GM19324 (cell line): ENCODE data around the gene EXOC6B.
"Not testable (repeated sequence)": the region's sequence is repeated elsewhere in the genome, so short reads cannot be mapped to it uniquely, and the experiment has no call there.

Experiments used
- ATAC-seq: cut with Tn5 transposase; IDR thresholded peaks from one replicate; pipeline ENCODE4 v1.9.1; 2021; ENCODE audit warnings: mild to moderate bottlenecking, moderate library complexity; ENCODE audit not compliant: unreplicated experiment, low FRiP score

Gene EXOC6B

GRCh38 chr2:72627083-72627482 lies 198.8 kb downstream of the EXOC6B start:
- no peak for ATAC-seq

GRCh38 chr2:72625366-72625765 lies 200.5 kb downstream of the EXOC6B start:
- no peak for ATAC-seq

GRCh38 chr2:72623481-72623880 lies 202.4 kb downstream of the EXOC6B start:
- no peak for ATAC-seq

- ATAC-seq: no peak
Observed at GRCh38 chr2:72619626-72620025, 206.2 kb downstream of the EXOC6B start.

GRCh38 chr2:72613931-72614330 lies 211.9 kb downstream of the EXOC6B start:
- ATAC-seq: no peak

GRCh38 chr2:72612614-72613160 lies 213.1 kb downstream of the EXOC6B start:
- ATAC-seq: no peak

GRCh38 chr2:72607189-72607588 lies 218.6 kb downstream of the EXOC6B start:
- no peak for ATAC-seq

- no peak for ATAC-seq
Observed at GRCh38 chr2:72605836-72606442, 219.9 kb downstream of the EXOC6B start.

- ATAC-seq: no peak
Observed at GRCh38 chr2:72604468-72604867, 221.4 kb downstream of the EXOC6B start.

GRCh38 chr2:72603481-72603880 lies 222.4 kb downstream of the EXOC6B start:
- no peak for ATAC-seq

GRCh38 chr2:72602711-72603110 lies 223.1 kb downstream of the EXOC6B start:
- ATAC-seq: no peak

GRCh38 chr2:72602095-72602494 lies 223.7 kb downstream of the EXOC6B start:
- ATAC-seq: no peak

GRCh38 chr2:72583836-72584235 lies 242.0 kb downstream of the EXOC6B start:
- ATAC-seq: not testable (repeated sequence)

GRCh38 chr2:72583376-72583775 lies 242.5 kb downstream of the EXOC6B start:
- no peak for ATAC-seq

- ATAC-seq: no peak
Observed at GRCh38 chr2:72581560-72582181, 244.2 kb downstream of the EXOC6B start.

GRCh38 chr2:72579591-72580180 lies 246.1 kb downstream of the EXOC6B start:
- ATAC-seq: no peak

GRCh38 chr2:72576861-72577260 lies 249.0 kb downstream of the EXOC6B start:
- no peak for ATAC-seq

- ATAC-seq: no peak
Observed at GRCh38 chr2:72576459-72576858, 249.4 kb downstream of the EXOC6B start.

GRCh38 chr2:72574886-72575285 lies 250.9 kb downstream of the EXOC6B start:
- no peak for ATAC-seq

GRCh38 chr2:72573232-72573631 lies 252.6 kb downstream of the EXOC6B start:
- ATAC-seq: no peak

GRCh38 chr2:72572501-72572900 lies 253.3 kb downstream of the EXOC6B start:
- no peak for ATAC-seq

GRCh38 chr2:72570413-72570812 lies 255.4 kb downstream of the EXOC6B start:
- ATAC-seq: no peak
